HG02938 (cell line): Measurements from ENCODE around the gene ERBB4.
A peak's percentile ranks its signal among the peaks of the same experiment; 100 is the strongest.

Source experiments
- ATAC-seq: cut with Tn5 transposase; IDR thresholded peaks from one replicate; pipeline ENCODE4 v1.9.1; 2021; ENCODE audit warnings: mild to moderate bottlenecking, moderate library complexity; ENCODE audit not compliant: unreplicated experiment

ERBB4 gene

DNA sequence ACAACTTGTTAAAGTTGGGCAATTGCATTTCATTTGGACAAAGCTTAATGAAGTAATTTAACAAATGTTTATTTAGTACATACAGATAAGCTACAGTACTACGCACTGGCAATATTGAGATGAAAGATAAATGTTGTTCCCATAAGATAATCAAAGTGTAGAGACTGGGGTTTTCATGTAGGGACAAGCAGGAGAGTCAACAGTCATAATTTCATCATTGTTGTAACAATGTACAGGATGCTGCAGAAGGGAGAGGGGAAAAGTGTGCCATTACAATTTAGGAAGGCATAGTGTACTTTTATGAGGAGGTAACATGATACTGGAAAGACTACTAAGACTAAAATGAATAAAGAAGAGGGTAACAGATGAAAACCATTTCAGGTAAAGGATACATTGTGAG lies 441.6 kb downstream of the ERBB4 start:
- no peak for ATAC-seq

- ATAC-seq: no peak
Observed at GRCh38 chr2:212089873-212090272, 448.7 kb downstream of the ERBB4 start.

DNA sequence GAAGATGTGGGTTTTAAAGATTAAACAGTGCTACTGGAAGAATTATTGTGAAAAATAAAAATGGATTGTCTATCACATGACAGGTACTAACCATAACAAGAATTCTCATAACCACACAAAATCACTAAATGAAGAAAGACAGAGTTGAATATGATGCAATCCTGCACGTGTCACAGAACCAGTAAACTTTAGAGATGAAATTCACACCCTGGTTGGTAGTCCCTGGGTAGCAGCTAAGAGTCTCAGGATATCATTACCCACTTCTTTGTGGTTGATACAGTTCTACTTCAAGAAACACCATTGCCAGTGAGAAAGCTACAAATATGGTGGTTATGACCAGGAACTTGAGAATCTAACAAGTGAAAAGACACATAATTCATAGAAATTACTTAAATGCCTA lies 450.2 kb downstream of the ERBB4 start:
- no peak for ATAC-seq

DNA sequence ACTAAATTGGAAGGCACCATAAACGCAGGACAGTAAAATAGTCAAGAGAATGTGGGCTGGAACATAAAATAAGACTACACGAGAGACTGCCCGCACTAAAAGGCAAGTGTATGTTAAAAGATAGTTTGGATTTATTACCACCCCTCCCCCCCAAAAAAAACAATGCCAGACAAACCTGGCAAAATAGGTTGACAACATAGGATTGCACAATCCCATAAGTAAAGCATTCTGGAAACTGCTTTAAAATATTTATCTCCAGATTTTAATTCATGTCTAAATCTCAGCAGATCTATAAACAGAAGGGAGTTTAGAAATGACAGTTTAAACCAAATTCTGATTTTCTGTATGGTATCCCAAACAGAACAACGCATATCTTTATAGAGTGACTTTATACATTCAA lies 455.1 kb downstream of the ERBB4 start:
- no peak for ATAC-seq

GRCh38 chr2:212078103-212078502 lies 460.5 kb downstream of the ERBB4 start:
- no peak for ATAC-seq

DNA sequence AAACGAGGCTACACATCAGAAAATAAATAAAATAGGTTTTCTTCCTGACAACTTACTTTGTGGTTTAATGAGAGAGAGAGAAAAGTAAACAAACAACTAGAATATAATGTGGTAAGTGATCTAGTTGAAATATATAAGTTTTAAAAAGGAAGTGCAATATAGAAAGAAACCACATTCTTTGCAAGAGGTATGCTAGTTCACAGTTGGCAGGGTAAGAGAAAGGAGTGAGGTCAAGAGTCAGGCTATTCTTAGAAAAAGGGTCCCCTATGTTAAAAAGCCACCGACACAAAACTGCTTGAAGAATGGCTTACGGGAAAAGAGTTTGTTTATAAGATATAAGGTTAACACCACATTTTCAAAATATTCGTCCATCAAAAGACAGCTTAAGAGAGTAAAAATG lies 462.1 kb downstream of the ERBB4 start:
- ATAC-seq: no peak

DNA sequence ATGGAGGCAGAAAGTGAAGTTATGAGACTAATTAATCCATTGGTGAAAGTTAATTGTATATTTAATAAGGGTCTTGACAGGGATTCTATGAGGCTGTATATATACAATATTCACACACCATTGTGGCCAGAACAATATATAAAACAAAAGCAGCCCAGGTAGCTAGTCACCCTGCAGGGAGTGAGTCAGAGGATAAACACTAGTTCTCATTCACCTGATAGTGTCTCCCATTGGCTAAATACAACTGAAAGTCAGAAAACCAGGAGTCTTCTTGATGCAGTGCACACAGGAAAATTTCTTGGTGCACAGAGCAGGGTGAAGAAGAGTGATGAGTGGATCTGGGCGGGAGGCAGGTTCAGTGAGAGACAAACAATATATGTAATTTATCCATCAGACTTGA lies 465.2 kb downstream of the ERBB4 start:
- ATAC-seq: no peak

- ATAC-seq: no peak
Observed at GRCh38 chr2:212066546-212066945, 472.1 kb downstream of the ERBB4 start.

DNA sequence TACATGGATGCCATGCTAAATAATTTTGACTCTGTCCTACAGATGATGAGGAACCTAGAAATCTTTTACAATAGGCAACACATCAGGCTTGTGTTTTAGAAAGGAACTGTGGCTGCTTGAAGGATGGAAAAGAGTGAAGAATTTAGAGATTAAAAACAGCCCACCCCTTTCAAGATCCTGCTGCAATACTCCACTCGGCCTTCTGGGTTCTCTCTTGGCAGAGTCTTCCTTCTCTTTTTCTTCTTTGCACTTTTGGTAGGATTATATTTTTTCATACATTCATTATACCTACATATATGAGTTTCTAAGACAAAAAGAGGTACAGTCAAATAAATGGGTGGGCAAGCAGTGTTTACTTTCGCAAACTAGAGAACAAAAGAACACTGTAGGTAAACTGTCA lies 474.3 kb downstream of the ERBB4 start:
- no peak for ATAC-seq

DNA sequence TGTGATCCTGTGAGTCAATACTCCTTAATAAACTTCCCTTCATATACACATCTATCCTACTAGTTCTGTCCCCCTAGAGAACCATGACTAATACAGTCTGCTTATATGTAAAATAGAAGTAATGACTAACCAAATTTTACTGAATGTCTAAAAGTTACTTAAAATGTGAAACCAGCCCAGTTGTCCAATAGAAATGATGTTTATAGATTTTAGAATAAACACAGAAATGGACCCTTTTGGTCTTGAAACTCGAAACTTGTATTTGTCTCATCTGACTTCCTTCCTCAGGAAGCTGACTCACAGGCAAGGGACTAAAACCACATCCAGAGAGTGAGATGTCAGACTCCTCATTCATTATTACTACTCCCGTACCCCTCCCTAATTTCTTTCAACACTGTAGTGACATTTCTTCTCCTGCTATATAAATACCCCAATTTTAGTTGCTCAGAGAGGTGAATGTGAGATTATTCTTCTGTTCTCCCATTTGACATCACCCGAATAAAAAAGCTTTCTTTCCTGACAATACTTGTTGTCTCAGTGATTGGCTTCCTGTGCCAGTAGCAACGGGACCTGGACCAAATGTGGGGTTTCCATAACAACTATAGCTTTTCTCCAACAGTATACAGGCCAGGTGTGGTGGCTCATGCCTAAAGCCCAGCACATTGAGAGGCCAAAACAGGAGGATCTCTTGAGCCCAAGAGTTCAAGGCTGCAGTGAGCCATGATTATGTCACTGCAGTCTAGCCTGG lies 486.0 kb downstream of the ERBB4 start:
- ATAC-seq: peak; percentile 79

DNA sequence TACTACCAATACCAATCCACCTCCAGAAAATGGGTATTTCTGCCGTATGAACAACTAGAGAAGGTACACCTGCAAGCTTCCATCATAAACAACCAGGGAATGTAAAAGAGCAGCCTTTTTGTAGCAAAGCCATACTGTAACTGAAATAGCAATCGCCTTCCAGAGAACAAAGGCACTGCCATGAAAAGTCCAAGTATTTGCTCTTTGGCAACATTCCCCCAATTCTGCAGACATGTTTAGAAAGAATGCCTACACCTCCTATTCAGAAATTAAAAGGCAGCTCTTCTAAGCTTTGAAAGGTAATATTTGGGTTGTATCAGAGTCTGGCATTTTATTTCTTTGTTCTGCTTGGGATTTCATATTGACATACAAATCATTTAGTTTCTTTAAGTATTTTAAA lies 487.7 kb downstream of the ERBB4 start:
- ATAC-seq: no peak

- no peak for ATAC-seq
Observed at GRCh38 chr2:212042562-212042961, 496.0 kb downstream of the ERBB4 start.

GRCh38 chr2:212037062-212037461 lies 501.5 kb downstream of the ERBB4 start:
- no peak for ATAC-seq

- no peak for ATAC-seq
Observed at GRCh38 chr2:212034841-212035585, 503.6 kb downstream of the ERBB4 start.

GRCh38 chr2:212033888-212034287 lies 504.7 kb downstream of the ERBB4 start:
- ATAC-seq: no peak

- no peak for ATAC-seq
Observed at GRCh38 chr2:212032536-212033219, 505.9 kb downstream of the ERBB4 start.

GRCh38 chr2:212032032-212032431 lies 506.6 kb downstream of the ERBB4 start:
- ATAC-seq: no peak

DNA sequence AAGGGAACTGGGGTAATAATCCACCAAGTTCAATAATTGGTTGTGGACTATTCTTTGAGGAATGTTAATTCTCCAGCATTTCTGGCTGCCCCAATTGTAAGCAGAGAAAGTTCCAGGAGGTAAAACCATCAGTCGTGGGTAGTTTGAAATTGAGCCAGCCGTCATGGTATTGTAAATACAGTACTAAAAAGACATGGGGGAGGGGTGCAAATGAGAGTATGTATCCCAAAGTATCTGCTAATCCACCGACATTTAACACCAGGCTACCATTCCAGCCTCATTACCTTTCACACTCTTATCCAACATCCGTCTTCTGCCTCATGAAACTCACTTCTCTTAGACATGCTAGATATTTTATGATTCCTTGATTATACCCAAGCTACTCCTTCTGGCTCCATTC lies 507.9 kb downstream of the ERBB4 start:
- no peak for ATAC-seq

GRCh38 chr2:212028798-212029394 lies 509.7 kb downstream of the ERBB4 start:
- no peak for ATAC-seq

GRCh38 chr2:212027681-212028628 lies 510.6 kb downstream of the ERBB4 start:
- no peak for ATAC-seq
